H9 (cell line): ENCODE measurements around the gene LAMC1. TPM values are rescaled to one million over a fixed set of nuclear protein-coding genes. Genes with fewer than 3 reads are reported as not detected.

ENCODE experiments used
- DNase-seq: peaks from one replicate; pipeline ENCODE4 v3.0.0-alpha.2; 2017
- H2AFZ ChIP-seq: one replicate; pipeline ENCODE4 v1.6.1; 2013; ENCODE audit warnings: mild to moderate bottlenecking, low read length, control low read depth, moderate library complexity
- H2AK5ac ChIP-seq: 2 replicates; pipeline ENCODE4 v1.6.1; 2013; ENCODE audit warnings: low read length, control low read depth, mixed read lengths; ENCODE audit not compliant: insufficient read length
- H2BK120ac ChIP-seq: one replicate; pipeline ENCODE4 v1.6.1; 2013; ENCODE audit warnings: low read depth, mild to moderate bottlenecking, low read length, control low read depth, inconsistent platforms; ENCODE audit not compliant: poor library complexity, severe bottlenecking
- H2BK12ac ChIP-seq: 2 replicates; pipeline ENCODE4 v1.6.1; 2013; ENCODE audit warnings: low read length, control low read depth, mixed read lengths, low read depth; ENCODE audit not compliant: insufficient read length
- H2BK15ac ChIP-seq: 2 replicates; pipeline ENCODE4 v1.6.1; 2013; ENCODE audit warnings: low read depth, low read length, control low read depth
- H2BK20ac ChIP-seq: one replicate; pipeline ENCODE4 v1.6.1; 2013; ENCODE audit warnings: low read depth, mild to moderate bottlenecking, low read length, control low read depth, inconsistent platforms; ENCODE audit not compliant: poor library complexity, severe bottlenecking
- H2BK5ac ChIP-seq: 2 replicates; pipeline ENCODE4 v1.6.1; 2013; ENCODE audit warnings: low read length, control low read depth, mixed read lengths; ENCODE audit not compliant: insufficient read length
- H3K14ac ChIP-seq: 2 replicates; pipeline ENCODE4 v1.6.1; 2013; ENCODE audit warnings: low read length, control low read depth; ENCODE audit not compliant: insufficient read depth
- H3K18ac ChIP-seq: 2 replicates; pipeline ENCODE4 v1.6.1; 2013; ENCODE audit warnings: low read depth, mild to moderate bottlenecking, mixed read lengths, low read length, control low read depth; ENCODE audit not compliant: insufficient read length
- H3K23ac ChIP-seq: 2 replicates; pipeline ENCODE4 v1.6.1; 2013; ENCODE audit warnings: low read length, control low read depth, mixed read lengths, low read depth; ENCODE audit not compliant: insufficient read length
- H3K23me2 ChIP-seq: 2 replicates; pipeline ENCODE4 v1.6.1; 2013; ENCODE audit warnings: low read depth, mild to moderate bottlenecking, mixed read lengths, low read length, control low read depth; ENCODE audit not compliant: insufficient read length, poor library complexity, severe bottlenecking
- H3K27ac ChIP-seq: 2 replicates; pipeline ENCODE4 v1.5.1; 2013; ENCODE audit warnings: low read length, control low read depth, mixed read lengths, low read depth; ENCODE audit not compliant: insufficient read length
- H3K27me3 ChIP-seq: 2 replicates; pipeline ENCODE4 v1.6.1; 2013; ENCODE audit warnings: low read length, control low read depth, inconsistent platforms; ENCODE audit not compliant: insufficient read depth
- H3K4ac ChIP-seq: 2 replicates; pipeline ENCODE4 v1.6.1; 2013; ENCODE audit warnings: low read depth, mild to moderate bottlenecking, control low read depth, inconsistent platforms, low read length, moderate library complexity
- H3K4me1 ChIP-seq: 2 replicates; pipeline ENCODE4 v1.6.1; 2013; ENCODE audit warnings: low read length, control low read depth, inconsistent platforms; ENCODE audit not compliant: insufficient read depth
- H3K4me2 ChIP-seq: 2 replicates; pipeline ENCODE4 v1.6.1; 2013; ENCODE audit warnings: low read length, control low read depth, mixed read lengths; ENCODE audit not compliant: insufficient read length, insufficient read depth
- H3K56ac ChIP-seq: 2 replicates; pipeline ENCODE4 v1.6.1; 2013; ENCODE audit warnings: low read depth, mild to moderate bottlenecking, mixed read lengths, low read length, control low read depth; ENCODE audit not compliant: insufficient read length
- H3K79me1 ChIP-seq: 2 replicates; pipeline ENCODE4 v1.6.1; 2013; ENCODE audit warnings: low read depth, mild to moderate bottlenecking, moderate library complexity, low read length, control low read depth, inconsistent platforms; ENCODE audit not compliant: insufficient read depth, poor library complexity, severe bottlenecking
- H3K79me2 ChIP-seq: 2 replicates; pipeline ENCODE4 v1.6.1; 2013; ENCODE audit warnings: low read length, control low read depth, inconsistent platforms; ENCODE audit not compliant: insufficient read depth
- H3K9ac ChIP-seq: 2 replicates; pipeline ENCODE4 v1.6.1; 2013; ENCODE audit warnings: low read length, control low read depth, mixed read lengths; ENCODE audit not compliant: insufficient read length; ENCODE audit errors: extremely low read depth
- H3K9me3 ChIP-seq: one replicate; pipeline ENCODE4 v1.6.1; 2013; ENCODE audit warnings: low read depth, low read length, inconsistent platforms; ENCODE audit not compliant: control insufficient read depth
- H3T11ph ChIP-seq: one replicate; pipeline ENCODE4 v1.6.1; 2013; ENCODE audit warnings: mild to moderate bottlenecking, low read length, control low read depth, inconsistent platforms
- H4K20me1 ChIP-seq: one replicate; pipeline ENCODE4 v1.6.1; 2013; ENCODE audit not compliant: control insufficient read depth, insufficient read length, insufficient read depth
- H4K5ac ChIP-seq: 2 replicates; pipeline ENCODE4 v1.6.1; 2013; ENCODE audit warnings: low read depth, mild to moderate bottlenecking, mixed read lengths, low read length, control low read depth; ENCODE audit not compliant: insufficient read length
- H4K8ac ChIP-seq: replicated peaks from 2 replicates; pipeline ENCODE4 v1.6.1; 2013; ENCODE audit warnings: low read length, control low read depth, mixed read lengths, low read depth; ENCODE audit not compliant: insufficient read length
- H4K91ac ChIP-seq: 2 replicates; pipeline ENCODE4 v1.6.1; 2013; ENCODE audit warnings: low read depth, mild to moderate bottlenecking, moderate library complexity, mixed read lengths, low read length, control low read depth; ENCODE audit not compliant: insufficient read length
- H3K27ac Mint-ChIP-seq, 3 experiments: 2 replicates in 2 of 3; 3 replicates in 1 of 3; pipeline ENCODE4 v1.8.0; 2020 to 2021; ENCODE audit warnings: mixed read lengths in 3 of 3, mild to moderate bottlenecking in 1 of 3, moderate library complexity in 1 of 3
- H3K27me3 Mint-ChIP-seq: 2 replicates; pipeline ENCODE4 v1.8.0; 2021; ENCODE audit warnings: low read depth, mild to moderate bottlenecking, moderate library complexity, mixed read lengths
- H3K36me3 Mint-ChIP-seq, 3 experiments: 2 replicates in 2 of 3; 3 replicates in 1 of 3; pipeline ENCODE4 v1.8.0; 2020 to 2021; ENCODE audit warnings: low read depth in 3 of 3, mixed read lengths in 3 of 3; ENCODE audit not compliant: insufficient read depth in 1 of 3
- H3K4me1 Mint-ChIP-seq, 2 experiments: 2 replicates each; pipeline ENCODE4 v1.8.0; 2020; ENCODE audit warnings: mixed read lengths in 2 of 2
- H3K4me3 Mint-ChIP-seq, 2 experiments: 2 replicates in 1 of 2; 3 replicates in 1 of 2; pipeline ENCODE4 v1.8.0; 2020 to 2021; ENCODE audit warnings: mild to moderate bottlenecking in 2 of 2, mixed read lengths in 2 of 2, moderate library complexity in 1 of 2
- H3K9me3 Mint-ChIP-seq, 2 experiments: 2 replicates in 1 of 2; 3 replicates in 1 of 2; pipeline ENCODE4 v1.8.0; 2020; ENCODE audit warnings: mild to moderate bottlenecking in 2 of 2, mixed read lengths in 2 of 2, moderate library complexity in 1 of 2
- WGBS: extraction: QIAGEN DNeasy Blood & Tissue Kit; methylation state at CpG from one replicate; pipeline ENCODE4 v1.1.7; 2013; ENCODE audit warnings: missing lambda C conversion rate, low lambda C conversion rate, mixed read lengths; ENCODE audit not compliant: insufficient read length; ENCODE audit errors: extremely low coverage; 5-methylcytosine and 5-hydroxymethylcytosine counted together
- total RNA-seq: library from RNA; stranded (reverse); gene quantifications from 2 replicates; pipeline ENCODE4 v1.2.1, GENCODE V29; 2021
- TF ChIP-seq, protein P1 (sequence below): fragments of 200-600 bp; sonication (generic); conservative IDR thresholded peaks from 3 replicates; pipeline ENCODE4 v1.8.0; 2021; ENCODE audit warnings: antibody characterized with exemption, mild to moderate bottlenecking

Gene LAMC1
- total RNA-seq, 1 experiment from 2014 or later: 96.2 TPM

DNA sequence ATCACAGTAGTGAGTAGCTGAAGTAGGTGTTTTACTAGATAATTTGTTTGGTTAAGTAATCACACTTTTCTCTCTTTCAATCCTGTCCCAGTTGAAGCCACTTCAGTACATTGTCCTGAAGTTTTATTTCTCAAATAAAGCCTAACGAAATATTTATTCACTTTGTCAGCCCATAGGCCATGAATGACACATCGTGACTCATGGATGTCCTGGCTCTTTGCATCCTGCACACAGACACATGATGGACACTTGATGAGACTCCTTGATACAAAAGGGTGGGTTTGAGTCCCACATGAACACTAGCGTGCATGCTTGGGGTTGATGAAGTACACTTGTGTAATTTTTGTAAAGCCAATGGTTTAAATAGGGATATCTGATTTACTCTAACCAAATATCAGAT, 140.1 kb downstream of the LAMC1 start:
- Histone ChIP-seq H3K9ac (no peak overlapping the region), H2BK15ac (no peak overlapping the region)

More for the DNA sequence above, 140.1 kb downstream of the LAMC1 start:
- Mint-ChIP-seq H3K9me3 (no peaks in the 10 kb centered on the region), H3K4me3 (no peak overlapping the region), H3K27me3 (no peaks in the 10 kb centered on the region), H3K36me3 (no peaks in the 10 kb centered on the region), H3K27ac (no peak overlapping the region), H3K4me1 (peaks cover 17 to 20% of the 10 kb centered on the region in 2 experiments)
- Histone ChIP-seq H3K14ac (no peak overlapping the region), H2BK20ac (no peak overlapping the region), H3K4ac (no peak overlapping the region), H2BK120ac (no peak overlapping the region), H2BK12ac (no peak overlapping the region), H3K23me2 (no peaks in the 10 kb centered on the region), H2AFZ (no peak overlapping the region), H3T11ph (no peak overlapping the region), H3K18ac (no peak overlapping the region), H3K79me1 (no peaks in the 10 kb centered on the region), H4K5ac (no peak overlapping the region), H3K4me1 (no peaks in the 10 kb centered on the region; the same call in 1 of the 2 replicates), H3K56ac (no peak overlapping the region), H2AK5ac (no peak overlapping the region), H3K4me2 (no peak overlapping the region), H3K9me3 (no peaks in the 10 kb centered on the region), H3K27me3 (no peaks in the 10 kb centered on the region), H3K27ac (no peak overlapping the region), H4K8ac (no peak overlapping the region), H4K91ac (no peak overlapping the region), H4K20me1 (no peaks in the 10 kb centered on the region), H3K23ac (no peak overlapping the region), H2BK5ac (no peak overlapping the region), H3K79me2 (no peaks in the 10 kb centered on the region)
- WGBS: no CpG with 5 or more reads among the region's 3 CpGs
- no peak for DNase-seq
- TF ChIP-seq, protein P1, sequence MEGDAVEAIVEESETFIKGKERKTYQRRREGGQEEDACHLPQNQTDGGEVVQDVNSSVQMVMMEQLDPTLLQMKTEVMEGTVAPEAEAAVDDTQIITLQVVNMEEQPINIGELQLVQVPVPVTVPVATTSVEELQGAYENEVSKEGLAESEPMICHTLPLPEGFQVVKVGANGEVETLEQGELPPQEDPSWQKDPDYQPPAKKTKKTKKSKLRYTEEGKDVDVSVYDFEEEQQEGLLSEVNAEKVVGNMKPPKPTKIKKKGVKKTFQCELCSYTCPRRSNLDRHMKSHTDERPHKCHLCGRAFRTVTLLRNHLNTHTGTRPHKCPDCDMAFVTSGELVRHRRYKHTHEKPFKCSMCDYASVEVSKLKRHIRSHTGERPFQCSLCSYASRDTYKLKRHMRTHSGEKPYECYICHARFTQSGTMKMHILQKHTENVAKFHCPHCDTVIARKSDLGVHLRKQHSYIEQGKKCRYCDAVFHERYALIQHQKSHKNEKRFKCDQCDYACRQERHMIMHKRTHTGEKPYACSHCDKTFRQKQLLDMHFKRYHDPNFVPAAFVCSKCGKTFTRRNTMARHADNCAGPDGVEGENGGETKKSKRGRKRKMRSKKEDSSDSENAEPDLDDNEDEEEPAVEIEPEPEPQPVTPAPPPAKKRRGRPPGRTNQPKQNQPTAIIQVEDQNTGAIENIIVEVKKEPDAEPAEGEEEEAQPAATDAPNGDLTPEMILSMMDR: no peak
